ENCODE measurements around the gene RPGRIP1L.

The RPGRIP1L gene

GRCh38 chr16:53583401-53583800 is 120.3 kb downstream of the RPGRIP1L start:
- no peak overlapping the region for H3K27ac Mint-ChIP-seq
- DNase-seq = no peak
- no peaks in the 10 kb centered on the region for H3K9me3 Mint-ChIP-seq
- H3K27me3 Mint-ChIP-seq = no peaks in the 10 kb centered on the region
- H3K4me3 Mint-ChIP-seq = no peak overlapping the region
- H3K4me1 Mint-ChIP-seq (ENCODE audit: low read depth) = no peaks in the 10 kb centered on the region
- no peaks in the 10 kb centered on the region for H3K36me3 Mint-ChIP-seq (ENCODE audit: low read depth)

DNA sequence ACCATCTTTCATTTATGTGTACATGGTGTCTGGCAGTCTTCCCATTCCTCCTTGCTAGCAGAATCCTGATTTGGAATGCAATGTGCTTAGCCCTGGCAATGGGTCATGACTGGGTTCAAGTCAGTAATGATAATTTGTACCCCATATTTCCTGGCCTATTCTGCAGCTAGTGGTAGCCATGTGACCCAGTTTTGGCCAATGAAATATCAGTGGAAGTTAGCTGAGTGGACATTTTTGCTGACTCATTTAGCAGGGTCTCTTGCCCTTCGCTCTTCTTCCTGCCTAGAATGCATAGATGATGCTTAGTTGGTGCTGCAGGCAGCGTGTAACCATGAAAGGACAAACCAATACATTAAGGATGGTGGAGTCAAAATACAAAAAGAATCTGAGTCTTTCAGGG is 121.9 kb downstream of the RPGRIP1L start:
- no peaks in the 10 kb centered on the region for H3K36me3 Mint-ChIP-seq (ENCODE audit: low read depth)
- no peak overlapping the region for H3K4me3 Mint-ChIP-seq
- H3K27ac Mint-ChIP-seq = no peak overlapping the region
- DNase-seq = no peak
- no peaks in the 10 kb centered on the region for H3K9me3 Mint-ChIP-seq
- no peaks in the 10 kb centered on the region for H3K4me1 Mint-ChIP-seq (ENCODE audit: low read depth)
- no peaks in the 10 kb centered on the region for H3K27me3 Mint-ChIP-seq

- H3K4me1 Mint-ChIP-seq (ENCODE audit: low read depth) = no peaks in the 10 kb centered on the region
- no peaks in the 10 kb centered on the region for H3K27me3 Mint-ChIP-seq
- H3K36me3 Mint-ChIP-seq (ENCODE audit: low read depth) = no peaks in the 10 kb centered on the region
- DNase-seq = no peak
- no peak overlapping the region for H3K27ac Mint-ChIP-seq
- H3K4me3 Mint-ChIP-seq = no peak overlapping the region
- H3K9me3 Mint-ChIP-seq = no peaks in the 10 kb centered on the region
These were observed 123.4 kb downstream of the RPGRIP1L start for GRCh38 chr16:53580038-53580802.

GRCh38 chr16:53576904-53577303 is 126.8 kb downstream of the RPGRIP1L start:
- Mint-ChIP-seq H3K4me3 (no peak overlapping the region), H3K9me3 (peaks cover 10% of the 10 kb centered on the region), H3K27ac (no peak overlapping the region), H3K27me3 (no peaks in the 10 kb centered on the region), H3K36me3 (ENCODE audit: low read depth) (no peaks in the 10 kb centered on the region), H3K4me1 (ENCODE audit: low read depth) (no peaks in the 10 kb centered on the region)
- no peak for DNase-seq

DNA sequence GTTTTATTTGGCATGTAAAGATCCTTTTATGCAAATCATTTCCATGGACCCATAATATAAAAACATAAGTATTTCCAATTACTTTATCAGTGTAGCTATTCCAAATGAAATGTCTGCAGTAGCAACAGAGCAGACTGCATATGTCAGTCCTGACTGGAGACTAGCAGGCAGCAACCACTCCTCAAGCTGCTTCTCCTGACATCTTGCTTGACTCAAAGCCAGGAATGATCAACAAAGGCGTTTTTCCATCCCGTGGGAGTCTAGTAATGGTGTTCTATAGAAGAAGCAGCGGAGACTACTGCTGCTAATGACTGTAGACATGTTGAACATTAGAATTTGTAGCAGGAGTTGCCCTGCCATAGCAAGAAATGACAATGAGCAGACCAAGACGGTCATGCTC is 127.4 kb downstream of the RPGRIP1L start:
- no peaks in the 10 kb centered on the region for H3K36me3 Mint-ChIP-seq (ENCODE audit: low read depth)
- H3K4me1 Mint-ChIP-seq (ENCODE audit: low read depth) = no peaks in the 10 kb centered on the region
- peaks cover 17% of the 10 kb centered on the region for H3K9me3 Mint-ChIP-seq
- no peak for DNase-seq
- no peak overlapping the region for H3K4me3 Mint-ChIP-seq
- H3K27me3 Mint-ChIP-seq = no peaks in the 10 kb centered on the region
- no peak overlapping the region for H3K27ac Mint-ChIP-seq

- Mint-ChIP-seq H3K36me3 (ENCODE audit: low read depth) (no peaks in the 10 kb centered on the region), H3K4me1 (ENCODE audit: low read depth) (no peaks in the 10 kb centered on the region), H3K27me3 (peaks cover 6% of the 10 kb centered on the region), H3K4me3 (no peak overlapping the region), H3K9me3 (peaks cover 28% of the 10 kb centered on the region), H3K27ac (no peak overlapping the region)
- no peak for DNase-seq
These were observed 131.9 kb downstream of the RPGRIP1L start for GRCh38 chr16:53571763-53572162.

- Mint-ChIP-seq H3K27ac (no peak overlapping the region), H3K4me1 (ENCODE audit: low read depth) (no peaks in the 10 kb centered on the region), H3K36me3 (ENCODE audit: low read depth) (no peaks in the 10 kb centered on the region), H3K4me3 (no peak overlapping the region), H3K27me3 (peaks cover 6% of the 10 kb centered on the region), H3K9me3 (peaks cover 16% of the 10 kb centered on the region)
- DNase-seq = no peak
These were observed 137.0 kb downstream of the RPGRIP1L start for GRCh38 chr16:53566552-53567245.

DNA sequence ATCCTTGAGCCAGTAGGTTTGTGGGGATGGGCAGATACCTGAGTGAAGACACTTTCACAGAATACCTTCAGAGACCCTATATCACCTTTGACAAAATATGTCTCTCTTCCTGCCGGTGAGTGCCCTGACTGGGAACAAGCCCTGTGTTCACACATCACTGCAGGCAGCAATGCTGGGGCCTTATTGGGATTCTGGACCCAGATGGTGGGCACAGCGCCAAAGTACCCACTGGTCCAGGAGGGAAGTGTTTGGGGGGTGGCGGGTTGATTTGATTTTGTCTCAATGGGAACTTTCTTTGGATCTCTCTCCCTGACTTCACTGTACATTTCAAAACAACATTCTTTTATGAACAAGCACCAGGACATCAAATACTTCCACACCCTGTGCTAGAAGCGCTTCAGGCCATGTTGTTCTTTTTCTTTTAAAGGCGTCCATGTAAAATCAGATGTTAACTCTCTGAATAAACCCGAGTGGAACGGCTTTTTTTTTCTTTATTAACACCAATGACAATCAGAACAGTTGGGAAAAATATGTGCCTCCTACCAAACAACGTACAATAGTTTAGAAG is 138.3 kb downstream of the RPGRIP1L start:
- Mint-ChIP-seq H3K9me3 (peaks cover 4% of the 10 kb centered on the region), H3K27ac (no peak overlapping the region), H3K27me3 (peaks cover 6% of the 10 kb centered on the region), H3K36me3 (ENCODE audit: low read depth) (no peaks in the 10 kb centered on the region), H3K4me3 (no peak overlapping the region), H3K4me1 (ENCODE audit: low read depth) (no peaks in the 10 kb centered on the region)
- DNase-seq = no peak

- no peak overlapping the region for H3K4me3 Mint-ChIP-seq
- peaks cover 2% of the 10 kb centered on the region for H3K27me3 Mint-ChIP-seq
- no peaks in the 10 kb centered on the region for H3K9me3 Mint-ChIP-seq
- no peaks in the 10 kb centered on the region for H3K4me1 Mint-ChIP-seq (ENCODE audit: low read depth)
- no peak for DNase-seq
- H3K27ac Mint-ChIP-seq = no peak overlapping the region
- no peaks in the 10 kb centered on the region for H3K36me3 Mint-ChIP-seq (ENCODE audit: low read depth)
These were observed 140.2 kb downstream of the RPGRIP1L start for GRCh38 chr16:53563426-53563825.

DNA sequence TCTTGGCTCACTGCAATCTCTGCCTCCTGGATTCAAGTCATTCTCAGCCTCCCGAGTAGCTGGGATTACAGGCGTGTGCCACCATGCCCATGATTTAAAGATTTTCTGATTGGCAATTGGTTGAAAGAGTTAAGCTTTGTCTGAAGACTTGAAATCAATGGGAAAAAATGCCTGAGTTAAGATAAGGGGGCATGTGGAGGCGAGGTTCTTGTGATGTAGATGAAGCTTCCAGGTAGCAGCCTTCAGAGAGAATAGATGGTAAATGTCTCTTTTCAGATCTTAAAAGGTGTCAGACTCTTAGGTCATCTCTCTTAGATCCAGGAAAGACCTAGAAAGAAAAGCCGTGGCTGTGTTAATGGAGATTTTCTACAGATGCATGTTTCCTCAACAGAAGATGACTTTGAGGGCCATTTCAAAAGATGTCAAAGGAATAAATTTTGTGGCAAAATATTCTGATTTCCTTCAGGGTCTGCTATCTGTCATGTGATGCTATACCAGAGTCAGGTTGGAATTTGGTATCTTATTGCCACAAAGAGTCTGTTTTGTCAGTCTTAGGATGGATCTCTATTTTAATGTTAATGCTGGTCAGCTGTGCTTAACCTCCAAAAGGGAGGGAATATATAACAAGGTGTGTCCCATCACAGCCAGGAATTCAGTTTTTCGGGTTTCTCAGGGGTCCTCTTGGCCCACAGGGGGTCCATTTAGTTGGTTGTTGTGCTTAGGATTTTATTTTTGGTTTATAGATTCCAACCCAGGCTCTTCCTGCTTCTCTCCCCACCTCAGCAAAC is 142.4 kb downstream of the RPGRIP1L start:
- Mint-ChIP-seq H3K9me3 (no peaks in the 10 kb centered on the region), H3K4me3 (no peak overlapping the region)
- no peak for DNase-seq

DNA sequence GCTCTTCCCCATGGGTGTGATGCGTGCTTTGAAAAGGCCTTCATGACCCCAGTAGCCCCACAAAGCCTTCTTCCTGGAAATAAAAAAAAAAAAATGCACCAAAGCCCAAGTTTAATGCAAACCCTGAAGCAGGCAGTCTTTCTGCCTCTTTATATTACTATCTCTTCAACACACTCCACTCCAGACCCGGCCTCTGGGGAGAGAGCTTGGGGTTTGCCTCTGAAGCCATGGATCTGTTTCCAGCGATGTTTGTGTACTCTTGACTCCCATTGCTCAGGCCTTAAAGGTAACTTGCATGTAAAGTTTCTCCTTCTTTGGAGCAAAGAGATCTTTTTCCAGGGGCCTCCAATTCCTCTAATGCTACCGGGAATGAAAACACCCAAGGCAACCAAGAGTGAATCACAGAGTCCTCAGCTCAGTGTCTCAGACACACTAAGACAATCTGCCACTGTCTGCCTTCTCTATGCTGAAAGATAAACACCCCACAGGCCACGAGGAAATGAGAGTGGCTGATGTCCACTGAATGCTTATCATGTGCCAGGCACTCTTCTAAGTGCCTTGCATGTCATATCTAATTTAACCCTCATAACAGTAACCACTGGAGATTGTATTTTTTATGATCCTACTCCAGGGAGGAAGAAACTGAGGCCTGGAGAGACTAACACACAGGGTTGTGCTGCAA is 144.2 kb downstream of the RPGRIP1L start:
- Mint-ChIP-seq H3K36me3 (ENCODE audit: low read depth) (no peaks in the 10 kb centered on the region), H3K27ac (no peak overlapping the region), H3K27me3 (no peaks in the 10 kb centered on the region), H3K4me3 (no peak overlapping the region), H3K9me3 (no peaks in the 10 kb centered on the region), H3K4me1 (ENCODE audit: low read depth) (no peaks in the 10 kb centered on the region)
- DNase-seq = no peak

More for the DNA sequence above, 142.4 kb downstream of the RPGRIP1L start:
- H3K27ac Mint-ChIP-seq = no peak overlapping the region
- no peaks in the 10 kb centered on the region for H3K36me3 Mint-ChIP-seq (ENCODE audit: low read depth)
- no peaks in the 10 kb centered on the region for H3K4me1 Mint-ChIP-seq (ENCODE audit: low read depth)
- no peaks in the 10 kb centered on the region for H3K27me3 Mint-ChIP-seq

DNA sequence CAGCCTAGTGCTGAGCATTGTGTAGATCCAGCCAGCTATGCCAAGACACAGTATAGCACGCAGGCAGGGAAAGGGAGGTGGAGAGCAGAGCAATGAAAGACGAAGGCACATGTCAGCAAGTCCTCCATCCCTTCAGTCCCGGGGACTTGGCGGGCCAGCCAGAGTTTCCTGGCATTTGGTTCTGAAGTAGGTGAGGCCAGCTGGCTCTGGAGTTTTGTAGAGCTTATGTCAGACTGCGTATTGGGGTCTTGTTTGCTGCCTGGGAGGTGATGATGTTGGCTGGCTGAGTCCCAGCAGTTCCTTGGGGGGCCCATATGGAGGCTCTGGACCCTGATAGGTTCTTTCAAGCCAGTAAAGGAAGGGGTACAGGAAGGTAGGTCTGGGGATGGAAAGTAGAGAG is 144.9 kb downstream of the RPGRIP1L start:
- H3K4me1 Mint-ChIP-seq (ENCODE audit: low read depth) = no peaks in the 10 kb centered on the region
- no peak for DNase-seq
- H3K4me3 Mint-ChIP-seq = no peak overlapping the region
- no peaks in the 10 kb centered on the region for H3K36me3 Mint-ChIP-seq (ENCODE audit: low read depth)
- no peaks in the 10 kb centered on the region for H3K9me3 Mint-ChIP-seq
- H3K27ac Mint-ChIP-seq = no peak overlapping the region
- no peaks in the 10 kb centered on the region for H3K27me3 Mint-ChIP-seq

DNA sequence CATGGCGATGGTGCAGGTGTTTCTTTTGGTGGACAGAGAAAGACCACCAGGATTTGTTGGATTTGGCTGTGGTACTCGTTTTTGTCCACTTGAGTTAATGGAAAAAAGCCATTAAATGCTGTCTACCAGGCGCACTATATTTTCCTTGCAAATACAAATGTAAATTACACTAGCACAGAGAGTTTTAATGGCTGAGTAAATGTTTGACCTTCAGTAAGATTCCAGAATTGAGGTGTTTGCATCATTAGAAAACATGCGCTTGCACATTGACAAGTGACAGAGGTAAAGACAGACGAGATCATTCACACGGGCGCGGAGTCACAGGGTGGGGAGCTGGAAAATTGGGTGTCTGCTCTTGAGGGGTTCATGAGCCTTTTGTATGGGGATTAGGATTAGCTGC is 147.1 kb downstream of the RPGRIP1L start:
- Mint-ChIP-seq H3K4me3 (no peak overlapping the region), H3K9me3 (no peaks in the 10 kb centered on the region), H3K4me1 (ENCODE audit: low read depth) (no peaks in the 10 kb centered on the region), H3K27ac (no peak overlapping the region), H3K27me3 (no peaks in the 10 kb centered on the region), H3K36me3 (ENCODE audit: low read depth) (no peaks in the 10 kb centered on the region)
- no peak for DNase-seq

DNA sequence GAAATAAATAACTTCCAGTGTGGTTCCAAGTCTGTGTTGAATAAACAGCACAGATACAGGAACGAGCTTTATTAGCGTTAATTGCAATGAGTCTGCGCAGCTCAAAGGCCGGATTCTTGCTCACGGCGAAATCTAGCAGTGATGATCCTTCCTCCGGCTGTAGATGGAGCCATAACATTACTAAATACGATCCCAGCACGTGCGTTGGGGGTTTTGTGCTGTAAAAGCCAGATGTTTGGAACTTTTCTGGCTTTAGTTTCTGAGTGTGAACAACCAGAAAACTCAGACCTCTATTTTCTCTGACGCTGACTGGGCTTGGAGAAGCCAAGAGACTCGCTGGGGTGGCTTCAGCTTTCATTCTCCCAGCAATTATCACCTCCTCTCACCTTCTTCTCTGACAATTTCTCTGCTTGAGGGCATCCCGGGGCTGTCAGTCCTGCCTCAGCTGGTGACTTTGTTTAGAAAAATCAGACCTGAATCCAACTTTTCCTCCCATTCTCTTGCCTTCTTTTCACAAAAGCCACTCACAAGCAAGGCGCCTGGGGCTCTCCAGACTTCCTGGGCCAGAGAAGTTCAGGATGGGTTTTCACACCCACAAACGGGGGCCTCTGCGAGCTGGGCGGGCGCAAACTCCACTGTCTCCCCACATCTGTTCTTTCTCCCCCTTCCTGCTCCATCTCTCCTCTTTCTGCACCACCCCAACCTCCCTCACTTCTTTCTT is 153.5 kb downstream of the RPGRIP1L start:
- Mint-ChIP-seq H3K4me1 (ENCODE audit: low read depth) (peaks cover 26% of the 10 kb centered on the region), H3K27ac (no peak overlapping the region), H3K27me3 (peaks cover 18% of the 10 kb centered on the region), H3K4me3 (no peak overlapping the region), H3K36me3 (ENCODE audit: low read depth) (no peaks in the 10 kb centered on the region), H3K9me3 (no peaks in the 10 kb centered on the region)
- DNase-seq = peak; percentile 59
